SIG-M5 treated with dmso at 0.1 percent for 504 hours (cell line): Measurements from ENCODE around the gene KAT7.

Experiments
- DNase-seq: peaks from one replicate; lab custom pipeline; 2025; ENCODE audit not compliant: unreplicated experiment; lab: John Stamatoyannopoulos, UW

KAT7 gene

GRCh38 chr17:49760296-49760695 is 28.2 kb upstream of the KAT7 start:
- DNase-seq: no peak

- no peak for DNase-seq
Measured at GRCh38 chr17:49760932-49761558, 27.4 kb upstream of the KAT7 start.

GRCh38 chr17:49762151-49762941 is 26.1 kb upstream of the KAT7 start:
- DNase-seq: no peak

GRCh38 chr17:49763735-49764558 is 24.5 kb upstream of the KAT7 start, which contains the start of gene FAM117A:
FAM117A (minus strand) TSS chr17:49764131; CDS start chr17:49764087, 44 bp downstream.
- peak; percentile 100 for DNase-seq

GRCh38 chr17:49764559-49765180 is 23.8 kb upstream of the KAT7 start:
- DNase-seq: no peak

GRCh38 chr17:49766918-49767530 is 21.5 kb upstream of the KAT7 start:
- DNase-seq: no peak

- no peak for DNase-seq
Measured at GRCh38 chr17:49775546-49776260, 12.8 kb upstream of the KAT7 start.

GRCh38 chr17:49776551-49777300 is 11.8 kb upstream of the KAT7 start:
- no peak for DNase-seq

GRCh38 chr17:49777563-49777962 is 10.9 kb upstream of the KAT7 start:
- no peak for DNase-seq

- DNase-seq: no peak
Measured at GRCh38 chr17:49779156-49779738, 9.2 kb upstream of the KAT7 start.

- DNase-seq: peak; percentile 67
Measured at GRCh38 chr17:49779739-49780231, 8.7 kb upstream of the KAT7 start.

- DNase-seq: no peak
Measured at GRCh38 chr17:49783071-49783715, 5.3 kb upstream of the KAT7 start.

- DNase-seq: no peak
Measured at GRCh38 chr17:49783791-49784190, 4.7 kb upstream of the KAT7 start.

- DNase-seq: no peak
Measured at GRCh38 chr17:49784636-49785035, 3.8 kb upstream of the KAT7 start.

- DNase-seq: peak; percentile 82
Measured at GRCh38 chr17:49787884-49788477, 500 bp upstream of the KAT7 start.

- no peak for DNase-seq
Measured at GRCh38 chr17:49789243-49789578, 730 bp downstream of the KAT7 start.

GRCh38 chr17:49793309-49793708 is 4.8 kb downstream of the KAT7 start:
- no peak for DNase-seq

- no peak for DNase-seq
Measured at GRCh38 chr17:49795372-49795771, 6.9 kb downstream of the KAT7 start.
